SH-SY5Y (cell line): ENCODE results near the gene SPRR2D.

Experiments
- GATA2 ChIP-seq: IDR thresholded peaks from 2 replicates; pipeline ENCODE4 v1.6.1; 2011; ENCODE audit warnings: mild to moderate bottlenecking, low read depth, low read length
- GATA3 ChIP-seq: IDR thresholded peaks from 2 replicates; pipeline ENCODE4 v1.6.1; 2011; ENCODE audit warnings: low read depth, mild to moderate bottlenecking, low read length, moderate library complexity

SPRR2D gene

GRCh38 chr1:153030895-153031294, 10.0 kb downstream of the SPRR2D start, which contains the start of gene SPRR1B:
SPRR1B (plus strand) TSS chr1:153031203; CDS start chr1:153032346, 1,143 bp downstream.
- TF ChIP-seq GATA2: no peak
- no peak for TF ChIP-seq GATA3

GRCh38 chr1:153028766-153029165, 12.2 kb downstream of the SPRR2D start:
- TF ChIP-seq GATA2: no peak
- TF ChIP-seq GATA3: no peak

- TF ChIP-seq GATA3 (no peak), GATA2 (no peak)
Observed at GRCh38 chr1:153025797-153026196, 15.1 kb downstream of the SPRR2D start.

- TF ChIP-seq GATA3 (no peak), GATA2 (no peak)
Observed at GRCh38 chr1:153024413-153024812, 16.5 kb downstream of the SPRR2D start.

GRCh38 chr1:153023109-153023508, 17.8 kb downstream of the SPRR2D start:
- no peak for TF ChIP-seq GATA3
- no peak for TF ChIP-seq GATA2

- TF ChIP-seq GATA3: no peak
- no peak for TF ChIP-seq GATA2
Observed at GRCh38 chr1:153001382-153001781, 39.5 kb downstream of the SPRR2D start, which contains the start of gene SPRR3. SPRR3 (plus strand) TSS chr1:153001749; CDS start chr1:153003021, 1,272 bp downstream.

GRCh38 chr1:153000294-153000693, 40.6 kb downstream of the SPRR2D start:
- TF ChIP-seq GATA3: no peak
- TF ChIP-seq GATA2: no peak

- no peak for TF ChIP-seq GATA2
- no peak for TF ChIP-seq GATA3
Observed at GRCh38 chr1:152999818-153000217, 41.1 kb downstream of the SPRR2D start.

GRCh38 chr1:152998476-152998875, 42.4 kb downstream of the SPRR2D start:
- no peak for TF ChIP-seq GATA3
- TF ChIP-seq GATA2: no peak

- no peak for TF ChIP-seq GATA2
- no peak for TF ChIP-seq GATA3
Observed at GRCh38 chr1:152997901-152998300, 43.0 kb downstream of the SPRR2D start.

GRCh38 chr1:152996633-152997400, 44.1 kb downstream of the SPRR2D start:
- no peak for TF ChIP-seq GATA2
- TF ChIP-seq GATA3: no peak

GRCh38 chr1:152995842-152996241, 45.1 kb downstream of the SPRR2D start:
- no peak for TF ChIP-seq GATA3
- no peak for TF ChIP-seq GATA2

GRCh38 chr1:152993186-152993585, 47.7 kb downstream of the SPRR2D start:
- TF ChIP-seq GATA3: no peak
- no peak for TF ChIP-seq GATA2
